ENCODE data around the gene NTN1.
"Not testable (repeated sequence)": the region's sequence is repeated elsewhere in the genome, so short reads cannot be mapped to it uniquely, and the experiment has no call there.

The NTN1 gene

DNA sequence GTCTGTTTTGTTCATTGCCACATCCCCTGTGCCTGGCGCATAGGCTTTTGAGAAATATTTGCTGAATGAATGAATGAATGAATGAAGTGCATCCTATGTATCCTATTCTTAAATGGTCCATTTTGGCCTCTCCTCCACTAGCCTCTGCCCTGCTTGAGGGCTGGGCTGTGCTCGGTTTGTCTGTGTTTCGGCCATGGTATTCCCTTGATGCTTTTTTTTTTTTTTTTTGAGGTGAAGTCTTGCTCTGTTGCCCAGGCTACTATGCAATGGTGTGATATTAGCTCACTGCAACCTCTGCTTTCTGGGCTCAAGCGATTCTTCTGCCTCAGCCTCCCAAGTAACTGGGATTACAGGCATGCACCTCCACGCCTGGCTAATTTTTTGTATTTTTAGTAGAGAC, 110.1 kb downstream of the NTN1 start:
- DNase-seq: no peak

GRCh38 chr17:9132291-9132690, 111.0 kb downstream of the NTN1 start:
- DNase-seq: no peak

GRCh38 chr17:9132944-9133610, 111.8 kb downstream of the NTN1 start:
- DNase-seq: no peak

DNA sequence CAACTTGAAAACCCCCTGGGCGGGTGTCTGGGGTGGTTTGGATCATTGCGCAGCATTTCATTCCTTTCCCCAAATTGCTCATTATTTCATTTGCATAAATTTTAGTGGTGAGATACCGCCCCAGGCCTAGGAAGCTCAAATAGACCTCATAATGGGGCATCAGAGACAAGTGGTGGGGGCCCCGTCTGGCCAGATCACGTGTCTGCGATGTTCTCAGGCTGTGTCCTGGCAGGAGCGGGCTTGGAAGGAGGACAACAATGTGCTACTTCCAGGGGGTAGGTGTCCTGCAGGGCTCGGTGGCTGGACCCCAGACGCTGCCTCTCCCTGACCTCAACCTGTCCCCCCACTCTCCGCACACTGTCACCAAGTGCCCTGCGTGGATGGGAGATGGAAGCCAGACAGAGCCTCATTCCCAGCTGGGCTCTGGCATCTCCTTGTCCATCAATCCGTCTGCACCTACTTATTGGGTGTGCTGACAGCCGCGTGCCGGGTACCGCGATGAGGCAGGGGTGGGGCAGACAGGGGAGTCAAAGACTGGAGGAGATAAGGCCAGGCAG, 116.9 kb downstream of the NTN1 start:
- no peak for DNase-seq

DNA sequence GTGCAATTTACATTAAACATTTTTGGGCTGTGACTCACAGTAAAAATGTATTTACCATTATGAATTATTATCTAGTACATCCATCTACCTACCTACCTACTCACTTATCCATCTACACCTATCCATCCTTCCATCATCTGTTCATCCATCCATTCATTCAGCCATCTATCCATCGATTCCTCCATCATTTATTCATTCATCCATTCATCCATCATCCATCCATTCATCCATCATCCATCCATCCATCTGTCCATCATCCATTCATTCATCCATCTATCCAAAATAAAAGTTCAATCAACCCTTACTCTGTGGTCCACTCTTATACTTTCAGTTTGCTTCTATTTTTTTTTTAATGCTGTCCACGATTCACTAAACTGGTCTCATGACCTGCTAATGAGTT, 118.4 kb downstream of the NTN1 start:
- no peak for DNase-seq

DNA sequence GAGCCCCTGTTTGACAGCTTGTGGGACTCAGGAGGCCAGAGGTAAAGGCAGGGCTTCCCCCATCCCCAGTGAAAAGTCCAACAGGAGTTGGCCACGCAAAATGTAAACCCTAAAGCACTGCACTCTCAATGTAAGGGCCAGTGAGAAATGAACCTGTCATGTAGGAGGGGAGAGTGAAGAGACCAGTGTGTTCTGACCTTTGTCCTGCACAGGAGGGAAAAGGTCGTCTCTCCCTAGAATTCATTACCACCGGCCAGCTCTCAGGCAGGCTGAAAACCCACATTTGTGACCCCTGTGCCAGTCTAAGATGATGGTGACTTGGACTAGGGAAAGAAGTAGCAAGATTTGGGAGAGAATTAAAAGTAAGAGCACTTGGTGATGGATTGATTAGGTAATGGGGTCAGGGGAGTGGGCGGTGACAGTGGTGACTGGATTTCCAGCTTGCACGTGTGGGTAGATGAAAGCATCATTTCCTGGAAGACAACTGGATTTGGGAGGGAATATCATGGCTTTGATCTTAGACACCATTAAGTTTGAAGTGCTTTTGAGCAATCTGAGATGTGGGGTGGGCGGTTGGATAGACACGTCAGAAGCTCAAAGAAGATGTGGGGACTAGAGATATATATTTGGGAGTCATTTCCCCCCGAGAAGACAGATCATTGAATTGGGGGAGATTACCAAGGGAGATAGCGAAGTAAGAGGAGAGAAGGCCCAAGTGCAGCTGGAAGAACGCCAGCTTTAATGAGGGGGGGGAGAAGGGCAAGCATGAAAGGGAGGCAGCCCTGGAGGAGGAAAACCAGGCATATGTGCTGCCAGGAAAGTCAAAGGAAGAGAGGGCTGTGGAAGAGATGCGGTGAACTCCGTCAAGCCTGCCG, 119.5 kb downstream of the NTN1 start:
- no peak for DNase-seq

GRCh38 chr17:9141425-9141753, 120.1 kb downstream of the NTN1 start:
- DNase-seq: no peak

GRCh38 chr17:9142772-9143494, 121.6 kb downstream of the NTN1 start:
- no peak for DNase-seq

- no peak for DNase-seq
Measured at GRCh38 chr17:9144502-9145249, 123.4 kb downstream of the NTN1 start.

DNA sequence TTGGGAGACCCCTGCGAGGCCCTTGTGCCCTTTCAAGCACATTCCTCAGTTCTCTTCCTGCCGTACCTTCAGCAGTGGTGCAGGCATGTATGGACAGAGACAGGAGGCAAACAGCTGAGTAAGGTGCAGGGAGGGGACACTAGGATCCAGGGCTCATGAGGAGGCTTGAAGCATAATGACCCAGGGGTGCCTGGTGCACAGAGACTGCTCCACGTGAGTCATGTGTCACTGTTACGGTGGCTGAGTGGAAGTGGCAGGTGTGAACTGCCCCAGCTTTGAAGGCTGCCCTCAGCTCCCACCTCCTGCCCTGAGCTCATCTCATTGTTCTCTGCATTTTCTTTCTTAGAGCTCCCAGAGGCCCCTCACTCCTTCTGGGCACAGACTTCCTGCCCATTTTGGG, 124.8 kb downstream of the NTN1 start:
- DNase-seq: no peak

DNA sequence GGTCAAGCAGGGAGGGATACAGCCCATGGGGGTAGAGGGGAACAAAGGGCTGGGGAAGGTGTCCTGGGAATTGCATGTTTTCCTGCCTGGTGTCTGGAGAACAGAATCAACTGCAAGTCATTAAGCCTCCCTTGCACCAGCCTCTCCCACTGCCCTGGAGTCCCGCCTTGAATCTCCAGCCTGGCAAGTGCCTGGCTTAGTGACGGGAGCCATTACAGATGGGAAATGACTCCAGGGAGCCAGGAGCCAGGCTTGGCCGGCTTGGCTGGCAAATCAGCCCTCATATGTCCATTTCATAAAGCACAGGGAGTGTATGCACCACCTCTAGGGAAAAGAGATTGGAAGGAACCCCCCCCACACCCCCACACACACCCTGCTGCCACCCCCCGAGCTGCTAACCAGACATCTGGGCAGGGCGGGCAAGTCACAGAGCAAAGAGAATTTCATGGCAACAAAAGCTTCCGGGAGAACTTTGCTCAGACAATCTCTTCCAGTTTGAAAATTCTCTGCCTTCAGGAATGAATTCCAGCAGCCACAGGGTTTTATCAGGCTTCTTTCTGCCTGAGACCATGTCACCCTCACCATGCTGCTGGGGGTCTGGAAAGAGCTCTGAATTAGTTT, 127.7 kb downstream of the NTN1 start:
- no peak for DNase-seq

DNA sequence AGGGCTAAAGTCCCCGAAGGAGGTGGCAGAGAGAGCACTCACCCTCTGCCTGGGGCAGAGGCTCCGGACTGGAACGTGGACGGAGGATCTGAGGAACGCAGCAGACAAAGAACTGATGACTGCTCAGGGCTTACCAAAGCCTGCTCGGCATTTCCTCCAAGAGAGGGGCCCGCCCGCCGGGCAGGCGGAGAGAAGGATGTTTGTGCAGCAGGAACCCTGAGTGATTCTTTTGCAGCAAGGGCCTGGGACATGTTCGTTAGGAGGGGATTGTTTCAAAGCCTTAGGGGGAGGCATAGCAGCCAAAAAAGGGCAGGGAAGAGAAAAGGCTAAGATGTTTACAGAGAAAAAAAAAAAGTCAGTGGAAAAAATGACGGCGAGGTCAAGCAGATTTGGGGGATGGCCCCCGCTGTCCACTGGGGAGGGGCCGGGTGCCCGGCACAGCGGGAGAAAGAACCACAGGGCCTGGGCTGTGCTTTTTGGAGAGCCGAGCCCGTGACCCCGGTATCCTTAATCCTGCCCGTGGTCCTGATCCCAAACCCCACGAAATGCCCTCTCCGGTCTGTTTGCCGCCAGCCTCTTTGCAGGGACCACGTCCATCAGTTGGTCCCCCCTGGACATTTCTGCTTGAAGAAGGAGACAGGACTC, 129.3 kb downstream of the NTN1 start:
- DNase-seq: no peak

GRCh38 chr17:9151091-9151490, 129.8 kb downstream of the NTN1 start:
- no peak for DNase-seq

- DNase-seq: not testable (repeated sequence)
Measured at GRCh38 chr17:9151740-9152139, 130.4 kb downstream of the NTN1 start.

- DNase-seq: no peak
Measured at GRCh38 chr17:9158544-9159452, 137.5 kb downstream of the NTN1 start.

GRCh38 chr17:9162275-9162985, 141.1 kb downstream of the NTN1 start:
- peak; percentile 26 for DNase-seq

GRCh38 chr17:9166788-9167187, 145.5 kb downstream of the NTN1 start:
- DNase-seq: no peak

DNA sequence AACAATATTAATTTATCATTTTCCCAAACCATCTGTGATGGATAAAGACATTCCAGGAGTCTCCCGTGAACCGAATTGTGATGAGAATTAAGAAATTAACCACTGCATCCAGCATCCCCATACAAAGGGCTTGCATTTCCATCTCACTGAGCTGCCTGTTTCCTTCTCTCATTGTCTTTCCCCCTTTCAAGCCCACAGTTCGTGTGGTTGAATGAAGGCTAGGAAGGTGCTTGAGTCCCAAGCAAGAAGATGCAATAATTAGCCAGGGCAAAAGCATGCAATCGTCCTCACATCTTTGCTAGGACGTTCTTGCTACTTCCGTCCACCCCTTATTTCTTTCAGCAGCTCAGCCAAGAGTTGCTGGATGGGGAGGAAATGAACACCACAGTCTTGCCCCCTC, 146.1 kb downstream of the NTN1 start:
- no peak for DNase-seq

DNA sequence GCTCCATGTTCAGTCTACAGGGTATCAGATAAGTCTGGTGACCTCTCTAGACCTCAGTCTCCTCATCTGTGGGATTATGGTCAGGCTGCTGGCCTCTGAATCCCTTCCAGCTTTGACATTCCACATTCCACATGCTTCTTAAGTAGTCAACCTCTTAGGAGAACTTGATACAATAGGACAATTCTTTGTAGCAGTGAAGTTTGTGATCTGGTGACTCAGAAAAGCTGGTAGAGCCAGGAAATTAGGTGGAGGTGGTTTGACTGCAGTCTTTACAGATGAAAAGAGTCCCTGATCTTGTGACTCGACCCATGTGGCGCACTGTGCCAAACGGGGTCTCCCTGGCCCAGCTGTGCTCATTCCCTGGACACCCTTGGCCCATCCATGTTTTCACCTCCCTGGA, 147.8 kb downstream of the NTN1 start:
- no peak for DNase-seq

DNA sequence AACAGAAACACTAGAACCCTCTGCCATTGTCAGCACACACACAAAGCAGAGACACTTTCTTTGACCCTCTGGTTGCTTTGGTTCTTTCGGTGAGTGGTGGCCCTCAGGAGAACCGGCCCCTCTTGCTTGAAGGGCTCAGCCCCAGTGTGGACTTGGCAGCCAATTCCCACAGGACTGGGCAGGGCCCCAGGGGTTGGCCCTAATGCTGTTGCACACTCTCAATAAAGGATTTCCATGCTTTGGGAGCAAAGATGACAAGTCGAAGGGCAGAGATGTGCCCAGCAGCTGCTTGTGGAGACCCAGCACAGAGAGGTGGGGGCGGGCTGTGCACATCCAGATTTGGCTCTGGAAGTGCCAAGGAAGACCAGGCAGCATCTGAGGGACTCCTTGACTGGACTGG, 149.0 kb downstream of the NTN1 start:
- DNase-seq: no peak
